ENCODE data around the gene ATP2A2.
"Not testable (repeated sequence)": the region's sequence is repeated elsewhere in the genome, so short reads cannot be mapped to it uniquely, and the experiment has no call there.

ATP2A2 gene

GRCh38 chr12:110354172-110354780 lies 73.2 kb downstream of the ATP2A2 start:
- H3K27me3 ChIP-seq (ENCODE audit: control insufficient read depth, insufficient read depth, low read length): no peaks in the 10 kb centered on the region
- no peak for TF ChIP-seq CTCF (IDR thresholded peaks at IDR 0.05)
- H3K79me2 ChIP-seq: no peaks in the 10 kb centered on the region
- H3K4me3 ChIP-seq (ENCODE audit: low read depth, low read length): no peak overlapping the region
- H3K27ac ChIP-seq: no peak overlapping the region
- H3K9ac ChIP-seq: no peak overlapping the region
- no peaks in the 10 kb centered on the region for H3K36me3 ChIP-seq (ENCODE audit: control insufficient read depth, insufficient read depth, low read length)
- no peak overlapping the region for H2AFZ ChIP-seq
- no peaks in the 10 kb centered on the region for H3K9me3 ChIP-seq (ENCODE audit: control insufficient read depth, low read length)
- H3K4me2 ChIP-seq (ENCODE audit: low read length): no peak overlapping the region
- H3K4me1 ChIP-seq: no peaks in the 10 kb centered on the region

GRCh38 chr12:110355073-110355472 lies 74.0 kb downstream of the ATP2A2 start:
- H3K9ac ChIP-seq: no peak overlapping the region
- H3K4me2 ChIP-seq (ENCODE audit: low read length): no peak overlapping the region
- TF ChIP-seq CTCF (IDR thresholded peaks at IDR 0.05): no peak
- no peak overlapping the region for H3K27ac ChIP-seq
- no peak overlapping the region for H3K4me3 ChIP-seq (ENCODE audit: low read depth, low read length)
- no peaks in the 10 kb centered on the region for H3K36me3 ChIP-seq (ENCODE audit: control insufficient read depth, insufficient read depth, low read length)
- no peaks in the 10 kb centered on the region for H3K4me1 ChIP-seq
- no peaks in the 10 kb centered on the region for H3K79me2 ChIP-seq
- H3K27me3 ChIP-seq (ENCODE audit: control insufficient read depth, insufficient read depth, low read length): no peaks in the 10 kb centered on the region
- no peak overlapping the region for H2AFZ ChIP-seq
- H3K9me3 ChIP-seq (ENCODE audit: control insufficient read depth, low read length): no peaks in the 10 kb centered on the region

GRCh38 chr12:110358384-110359097 lies 77.5 kb downstream of the ATP2A2 start:
- H3K4me2 ChIP-seq (ENCODE audit: low read length); H3K9me3 ChIP-seq (ENCODE audit: control insufficient read depth, low read length); H3K27ac ChIP-seq; H2AFZ ChIP-seq; H3K27me3 ChIP-seq (ENCODE audit: control insufficient read depth, insufficient read depth, low read length); H3K4me1 ChIP-seq; H3K79me2 ChIP-seq; H3K4me3 ChIP-seq (ENCODE audit: low read depth, low read length); H3K36me3 ChIP-seq (ENCODE audit: control insufficient read depth, insufficient read depth, low read length); H3K9ac ChIP-seq: not testable (repeated sequence)

GRCh38 chr12:110361216-110361615 lies 80.2 kb downstream of the ATP2A2 start:
- Histone ChIP-seq H3K27ac (no peak overlapping the region), H2AFZ (no peak overlapping the region)

More at GRCh38 chr12:110361216-110361615, 80.2 kb downstream of the ATP2A2 start:
- Histone ChIP-seq H3K4me1 (no peaks in the 10 kb centered on the region), H3K9ac (no peak overlapping the region), H3K79me2 (no peaks in the 10 kb centered on the region), H3K36me3 (ENCODE audit: control insufficient read depth, insufficient read depth, low read length) (no peaks in the 10 kb centered on the region), H3K27me3 (ENCODE audit: control insufficient read depth, insufficient read depth, low read length) (no peaks in the 10 kb centered on the region), H3K9me3 (ENCODE audit: control insufficient read depth, low read length) (no peaks in the 10 kb centered on the region), H3K4me2 (ENCODE audit: low read length) (no peak overlapping the region), H3K4me3 (ENCODE audit: low read depth, low read length) (no peak overlapping the region)
- no peak for TF ChIP-seq CTCF (IDR thresholded peaks at IDR 0.05)
